CD14-positive monocyte (primary cell): Measurements from ENCODE around the gene DDR1. TPM values are rescaled to one million over a fixed set of nuclear protein-coding genes. Genes with fewer than 3 reads are reported as not detected.
A peak's percentile ranks its signal among the peaks of the same experiment; 100 is the strongest.

Experiments used
- DNase-seq, 3 donors: peaks; one replicate each; pipeline ENCODE4 v3.0.0-alpha.2; 2011 to 2022
- H2AFZ ChIP-seq: 2 replicates; pipeline ENCODE4 v1.6.0; 2012; ENCODE audit warnings: mild to moderate bottlenecking, low read depth, low read length, inconsistent platforms; ENCODE audit not compliant: insufficient read depth, poor library complexity, severe bottlenecking
- H3K27ac ChIP-seq, 2 donors: 1 replicate in 1 of 2; 2 replicates in 1 of 2; pipeline ENCODE4 v1.5.1; 2012 to 2013; ENCODE audit warnings: low read length in 2 of 2, control low read depth in 1 of 2, inconsistent platforms in 1 of 2, low read depth in 1 of 2, mild to moderate bottlenecking in 1 of 2
- H3K27me3 ChIP-seq, 2 donors: one replicate each; pipeline versions ENCODE4 v1.6.0 to v1.6.1; 2011 to 2013; ENCODE audit warnings: low read length in 2 of 2; ENCODE audit not compliant: control insufficient read depth in 2 of 2, insufficient read depth in 2 of 2
- H3K36me3 ChIP-seq, 2 donors: replicated peaks in 1 of 2; 1 replicate in 1 of 2; 2 replicates in 1 of 2; pipeline versions ENCODE4 v1.5.1 to v1.6.1; 2012 to 2013; ENCODE audit warnings: low read length in 2 of 2, control low read depth in 1 of 2, inconsistent platforms in 1 of 2, mild to moderate bottlenecking in 1 of 2; ENCODE audit not compliant: insufficient read depth in 2 of 2, control insufficient read depth in 1 of 2
- H3K4me1 ChIP-seq, 2 donors: 1 replicate in 1 of 2; 2 replicates in 1 of 2; pipeline versions ENCODE4 v1.5.1 to v1.6.1; 2012 to 2013; ENCODE audit warnings: low read length in 2 of 2, control low read depth in 1 of 2, inconsistent platforms in 1 of 2, mild to moderate bottlenecking in 1 of 2, moderate library complexity in 1 of 2; ENCODE audit not compliant: insufficient read depth in 2 of 2, control insufficient read depth in 1 of 2
- H3K4me2 ChIP-seq: replicated peaks from 2 replicates; pipeline ENCODE3; 2012; ENCODE audit warnings: low read length, moderate library complexity, mild to moderate bottlenecking; ENCODE audit not compliant: poor library complexity, severe bottlenecking; ENCODE audit errors: extremely low read depth
- H3K4me3 ChIP-seq, 3 experiments: fragments of 200-600 bp in 1 of 3; sonication (generic) in 1 of 3; replicated peaks in 1 of 3; 1 replicate in 2 of 3; 2 replicates in 1 of 3; pipeline ENCODE4 v1.5.1; 2011 to 2013; ENCODE audit warnings: low read length in 3 of 3, mild to moderate bottlenecking in 3 of 3, control low read depth in 2 of 3, low read depth in 2 of 3, inconsistent platforms in 1 of 3, moderate library complexity in 1 of 3
- H3K79me2 ChIP-seq: 2 replicates; pipeline ENCODE4 v1.6.0; 2012; ENCODE audit warnings: mild to moderate bottlenecking, control low read depth, inconsistent platforms, low read length, moderate library complexity; ENCODE audit not compliant: insufficient read depth
- H3K9ac ChIP-seq: 2 replicates; pipeline ENCODE4 v1.6.0; 2017; ENCODE audit warnings: low read length, mild to moderate bottlenecking; ENCODE audit not compliant: insufficient read depth, poor library complexity, severe bottlenecking
- H3K9me3 ChIP-seq, 2 donors: replicated peaks in 1 of 2; 1 replicate in 1 of 2; 2 replicates in 1 of 2; pipeline versions ENCODE4 v1.5.1 to v1.6.1; 2012 to 2013; ENCODE audit warnings: low read length in 2 of 2, control low read depth in 1 of 2; ENCODE audit not compliant: control insufficient read depth in 1 of 2, insufficient read depth in 1 of 2
- H4K20me1 ChIP-seq: 2 replicates; pipeline ENCODE4 v1.6.0; 2012; ENCODE audit warnings: mild to moderate bottlenecking, low read length, control low read depth, moderate library complexity; ENCODE audit not compliant: insufficient read depth
- H3K27ac Mint-ChIP-seq, 7 donors: one replicate each; pipeline ENCODE4 v1.8.0; 2020; ENCODE audit warnings: mild to moderate bottlenecking in 7 of 7, mixed read lengths in 7 of 7, moderate library complexity in 6 of 7, inconsistent platforms in 2 of 7
- H3K27me3 Mint-ChIP-seq, 3 donors: one replicate each; pipeline ENCODE4 v1.8.0; 2021 to 2022; ENCODE audit warnings: low read depth in 3 of 3, mild to moderate bottlenecking in 3 of 3, mixed read lengths in 3 of 3, moderate library complexity in 3 of 3, inconsistent platforms in 1 of 3
- H3K36me3 Mint-ChIP-seq, 2 donors: one replicate each; pipeline ENCODE4 v1.8.0; 2020; ENCODE audit warnings: mixed read lengths in 2 of 2, inconsistent platforms in 1 of 2, mild to moderate bottlenecking in 1 of 2
- H3K4me1 Mint-ChIP-seq: one replicate; pipeline ENCODE4 v1.8.0; 2020; ENCODE audit warnings: mild to moderate bottlenecking, mixed read lengths
- H3K4me3 Mint-ChIP-seq, 2 donors: one replicate each; pipeline ENCODE4 v1.8.0; 2020; ENCODE audit warnings: mild to moderate bottlenecking in 2 of 2, mixed read lengths in 2 of 2, moderate library complexity in 1 of 2
- H3K9me3 Mint-ChIP-seq, 7 donors: one replicate each; pipeline ENCODE4 v1.8.0; 2020 to 2022; ENCODE audit warnings: mixed read lengths in 7 of 7, mild to moderate bottlenecking in 6 of 7, moderate library complexity in 6 of 7, inconsistent platforms in 2 of 7
- WGBS: methylation state at CpG from one replicate; pipeline ENCODE4 v1.1.5; 2013; ENCODE audit warnings: missing lambda C conversion rate; ENCODE audit not compliant: insufficient coverage; 5-methylcytosine and 5-hydroxymethylcytosine counted together
- intact Hi-C, 2 donors: fragments of 100-400 bp; cut with micrococcal nuclease; formaldehyde crosslinking; loops; one replicate each; pipeline versions ENCODE4 v1.15.0 to v1.15.1; 2023
- polyA plus RNA-seq, 3 donors: library from polyadenylated mRNA; depleted of rRNA in 1 of 3; unstranded in 2 of 3; stranded (reverse) in 1 of 3; fragments of 300-500 nt in 2 of 3; fragments of >200 nt in 1 of 3; fragmentation: Illumina TruSeq in 2 of 3; gene quantifications; 1 replicate in 2 of 3; 2 replicates in 1 of 3; pipeline ENCODE4 v1.2.3, GENCODE V29; 2012 to 2021
- TF ChIP-seq, protein P1 (sequence below): fragments of 200-600 bp; IDR thresholded peaks from one replicate; pipeline ENCODE4 v1.8.0; 2022; ENCODE audit warnings: antibody characterized with exemption, mild to moderate bottlenecking

Gene DDR1
- polyA plus RNA-seq, 3 donors: 0.39 to 1.0 (median 0.51) TPM

DNA sequence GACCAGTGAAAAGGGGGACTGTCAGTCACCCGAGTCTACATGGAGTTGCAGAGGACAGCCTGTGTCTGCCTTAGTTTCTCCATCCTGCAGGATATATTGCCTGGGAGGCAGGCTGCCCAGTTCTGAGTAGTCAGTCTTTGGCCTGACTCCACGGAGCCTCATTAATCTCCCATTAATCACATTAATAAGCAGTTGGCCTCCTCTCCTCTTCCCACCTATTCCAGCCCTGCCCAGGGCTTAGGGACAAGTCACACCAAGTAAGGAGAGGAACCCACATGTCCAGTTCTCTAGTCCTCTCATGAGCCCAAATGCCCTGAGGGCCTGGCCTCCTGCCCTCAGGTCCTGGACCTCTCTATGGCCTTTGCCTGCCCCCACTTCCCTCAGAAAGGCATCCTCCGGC, 55.2 kb downstream of the DDR1 start:
- DNase-seq: no peak
- no peak overlapping the region for H3K4me2 ChIP-seq
- H3K27me3 ChIP-seq: peaks cover 7 to 16% of the 10 kb centered on the region in 2 donors
- H3K27ac Mint-ChIP-seq: no peak overlapping the region
- intact Hi-C loops: no loop called here
- H3K4me1 ChIP-seq: no peaks in the 10 kb centered on the region
- no peak overlapping the region for H3K4me3 ChIP-seq
- H3K27ac ChIP-seq: no peak overlapping the region
- peaks cover 16% of the 10 kb centered on the region for H3K4me1 Mint-ChIP-seq
- H3K79me2 ChIP-seq: no peaks in the 10 kb centered on the region
- WGBS: 86% methylated on average over 1 of the region's 3 CpGs
- no peak overlapping the region for H3K9ac ChIP-seq
- H3K4me3 Mint-ChIP-seq: no peak overlapping the region
- no peak overlapping the region for H2AFZ ChIP-seq
- TF ChIP-seq, protein P1, sequence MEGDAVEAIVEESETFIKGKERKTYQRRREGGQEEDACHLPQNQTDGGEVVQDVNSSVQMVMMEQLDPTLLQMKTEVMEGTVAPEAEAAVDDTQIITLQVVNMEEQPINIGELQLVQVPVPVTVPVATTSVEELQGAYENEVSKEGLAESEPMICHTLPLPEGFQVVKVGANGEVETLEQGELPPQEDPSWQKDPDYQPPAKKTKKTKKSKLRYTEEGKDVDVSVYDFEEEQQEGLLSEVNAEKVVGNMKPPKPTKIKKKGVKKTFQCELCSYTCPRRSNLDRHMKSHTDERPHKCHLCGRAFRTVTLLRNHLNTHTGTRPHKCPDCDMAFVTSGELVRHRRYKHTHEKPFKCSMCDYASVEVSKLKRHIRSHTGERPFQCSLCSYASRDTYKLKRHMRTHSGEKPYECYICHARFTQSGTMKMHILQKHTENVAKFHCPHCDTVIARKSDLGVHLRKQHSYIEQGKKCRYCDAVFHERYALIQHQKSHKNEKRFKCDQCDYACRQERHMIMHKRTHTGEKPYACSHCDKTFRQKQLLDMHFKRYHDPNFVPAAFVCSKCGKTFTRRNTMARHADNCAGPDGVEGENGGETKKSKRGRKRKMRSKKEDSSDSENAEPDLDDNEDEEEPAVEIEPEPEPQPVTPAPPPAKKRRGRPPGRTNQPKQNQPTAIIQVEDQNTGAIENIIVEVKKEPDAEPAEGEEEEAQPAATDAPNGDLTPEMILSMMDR: no peak
- H3K36me3 Mint-ChIP-seq: no peaks in the 10 kb centered on the region
- no peaks in the 10 kb centered on the region for H3K36me3 ChIP-seq
- H3K9me3 Mint-ChIP-seq: peaks cover 0 to 2% (median 0%) of the 10 kb centered on the region in 7 donors
- H3K9me3 ChIP-seq: no peaks in the 10 kb centered on the region
- peaks cover 26 to 44% (median 34%) of the 10 kb centered on the region in 3 donors for H3K27me3 Mint-ChIP-seq
- no peaks in the 10 kb centered on the region for H4K20me1 ChIP-seq

DNA sequence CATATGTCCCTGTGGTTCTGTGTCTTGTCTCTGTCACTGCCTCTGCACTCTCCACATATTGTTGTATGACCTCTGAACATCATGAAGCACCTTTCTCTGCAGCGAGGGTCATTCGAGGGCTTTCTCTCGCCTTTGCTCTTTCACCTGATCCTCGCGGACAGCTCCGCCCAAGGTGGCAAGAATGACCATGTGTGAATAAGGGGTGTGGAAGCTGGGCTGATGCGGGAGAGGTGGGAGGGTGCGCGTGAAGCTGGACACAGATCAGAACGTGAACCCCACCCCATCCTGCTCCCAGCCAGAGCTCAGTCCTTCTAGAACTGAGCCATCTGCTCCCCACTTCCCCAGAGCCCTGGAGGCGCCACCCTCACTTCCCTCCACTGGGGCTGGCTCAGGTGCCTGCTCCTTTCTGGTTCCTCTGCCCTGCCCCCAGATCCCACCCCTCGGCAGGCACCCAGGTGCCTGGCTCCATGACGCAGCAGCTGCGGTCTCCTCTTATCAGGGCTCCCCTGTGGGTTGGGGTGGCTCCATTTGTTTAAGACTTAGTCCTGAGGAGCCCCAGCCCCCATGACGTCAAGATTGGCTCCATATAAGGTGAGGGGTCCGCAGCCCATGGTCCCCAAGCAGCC, 56.2 kb downstream of the DDR1 start, which contains the start of gene MUCL3:
MUCL3 (plus strand) TSS at position 613 of the 626 bp plus-strand sequence. CDS start 27 bp downstream, outside the sequence.
- Histone ChIP-seq H3K9me3 (no peaks in the 10 kb centered on the region), H3K27ac (no peak within 1 kb of the TSS), H3K4me1 (no peaks in the 10 kb centered on the region), H3K9ac (no peak within 1 kb of the TSS), H3K27me3 (peaks cover 7 to 16% of the 10 kb centered on the region in 2 donors), H4K20me1 (no peaks in the 10 kb centered on the region), H3K79me2 (no peaks in the 10 kb centered on the region), H2AFZ (no peak within 1 kb of the TSS), H3K4me2 (no peak within 1 kb of the TSS), H3K36me3 (no peaks in the 10 kb centered on the region), H3K4me3 (no peak within 1 kb of the TSS)
- WGBS: 88% methylated on average over 5 of the region's 16 CpGs
- intact Hi-C loops: no loop called here
- peaks cover 9% of the 10 kb centered on the region for H3K4me1 Mint-ChIP-seq
- H3K27me3 Mint-ChIP-seq: peaks cover 24 to 46% (median 34%) of the 10 kb centered on the region in 3 donors
- H3K4me3 Mint-ChIP-seq: no peak within 1 kb of the TSS
- DNase-seq: no peak
- H3K27ac Mint-ChIP-seq: peak within 1 kb of the TSS in 1 of 7 donors; percentile 14
- no peaks in the 10 kb centered on the region for H3K36me3 Mint-ChIP-seq
- TF ChIP-seq, protein P1: no peak
- peaks cover 0 to 2% (median 0%) of the 10 kb centered on the region in 7 donors for H3K9me3 Mint-ChIP-seq
